ENCODE results near the gene TOMM20.
"Not testable (repeated sequence)": the region's sequence is repeated elsewhere in the genome, so short reads cannot be mapped to it uniquely, and the experiment has no call there.

TOMM20 gene

GRCh38 chr1:235079443-235080296 lies 49.0 kb downstream of the TOMM20 start:
- no peak for DNase-seq (ENCODE audit: low read depth in 2 of 2)

DNA sequence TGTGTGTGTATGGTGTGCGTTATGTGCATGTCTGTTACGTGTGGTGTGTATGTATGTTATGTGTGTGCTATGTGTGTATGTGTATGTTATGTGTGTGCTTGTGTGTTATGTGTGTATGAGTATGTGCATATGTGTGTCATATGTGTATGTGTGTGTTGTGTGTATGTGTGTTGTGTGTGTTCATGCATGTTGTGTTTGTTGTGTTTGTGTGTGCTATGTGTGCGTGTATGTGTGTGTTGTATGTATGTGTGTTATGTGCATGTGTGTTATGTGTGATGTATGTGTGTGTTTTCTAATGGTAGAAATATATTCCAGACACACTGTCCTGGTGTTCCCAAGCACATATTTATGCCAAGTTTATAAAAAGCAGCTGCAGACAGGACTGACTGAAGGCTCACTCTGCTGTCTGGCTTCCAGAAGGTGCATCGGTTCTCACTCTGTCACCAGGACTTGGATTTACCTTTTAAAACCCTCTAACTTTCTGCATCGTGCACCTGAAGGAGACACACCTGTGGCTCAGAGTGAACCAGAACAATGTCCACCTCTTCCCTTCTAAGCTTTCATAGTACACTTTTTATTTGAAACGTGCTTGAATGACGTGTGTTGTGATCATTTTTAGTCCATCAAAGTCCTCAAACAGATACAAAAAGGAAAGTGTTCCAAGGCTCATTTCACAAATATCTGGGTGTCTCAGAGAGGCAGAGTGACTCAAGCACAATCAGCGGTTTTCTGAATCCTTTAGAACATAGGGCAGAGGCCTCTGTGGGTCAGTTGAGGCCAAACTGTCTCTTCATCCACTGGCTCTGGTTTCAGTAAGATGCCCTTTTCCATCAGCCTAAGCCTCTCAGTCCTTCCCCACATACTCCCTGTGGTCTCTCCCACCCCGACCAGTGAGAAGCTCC lies 49.9 kb downstream of the TOMM20 start:
- no peak for DNase-seq (ENCODE audit: low read depth in 2 of 2)

DNA sequence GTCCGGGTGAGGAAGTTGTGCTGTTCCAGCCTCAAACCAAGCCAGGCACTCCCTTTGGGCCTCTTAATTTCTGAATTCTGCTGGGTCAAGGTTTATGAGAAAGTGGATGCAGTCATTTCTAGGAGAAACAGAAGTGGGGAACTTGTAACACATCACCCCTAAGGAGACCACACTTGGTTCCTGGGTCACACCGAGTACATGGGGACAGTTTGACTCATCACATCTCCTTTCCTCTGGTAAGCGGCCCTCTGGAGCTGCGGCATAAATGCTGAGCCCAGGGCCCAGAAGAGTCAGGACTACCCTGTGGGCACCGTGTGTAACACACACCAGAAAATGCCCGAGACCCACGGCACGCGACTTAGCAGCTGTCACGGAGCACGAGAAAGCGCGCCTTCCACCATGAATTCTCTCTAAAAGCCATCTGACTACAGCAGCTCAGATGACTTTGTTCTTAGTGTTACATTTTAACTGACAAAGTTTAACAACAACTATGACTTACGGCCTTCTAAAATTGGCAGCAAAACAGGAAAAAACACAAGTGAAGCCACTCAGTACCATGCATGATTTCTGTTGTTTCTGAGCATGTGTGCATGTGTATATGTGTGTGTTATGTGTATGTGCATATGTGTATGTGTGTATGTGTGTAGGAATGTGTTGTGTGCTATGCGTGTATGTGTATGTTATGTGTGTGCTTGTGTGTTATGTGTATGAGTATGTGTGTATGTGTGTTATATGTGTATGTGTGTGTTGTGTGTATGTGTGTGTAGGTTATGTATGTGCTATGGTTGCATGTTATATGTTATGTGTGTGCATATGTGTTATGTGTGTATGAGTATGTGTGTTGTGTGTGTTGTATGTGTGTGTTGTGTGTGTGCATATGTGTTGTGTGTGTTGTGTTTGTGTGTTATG lies 50.8 kb downstream of the TOMM20 start:
- no peak for DNase-seq (ENCODE audit: low read depth in 2 of 2)

DNA sequence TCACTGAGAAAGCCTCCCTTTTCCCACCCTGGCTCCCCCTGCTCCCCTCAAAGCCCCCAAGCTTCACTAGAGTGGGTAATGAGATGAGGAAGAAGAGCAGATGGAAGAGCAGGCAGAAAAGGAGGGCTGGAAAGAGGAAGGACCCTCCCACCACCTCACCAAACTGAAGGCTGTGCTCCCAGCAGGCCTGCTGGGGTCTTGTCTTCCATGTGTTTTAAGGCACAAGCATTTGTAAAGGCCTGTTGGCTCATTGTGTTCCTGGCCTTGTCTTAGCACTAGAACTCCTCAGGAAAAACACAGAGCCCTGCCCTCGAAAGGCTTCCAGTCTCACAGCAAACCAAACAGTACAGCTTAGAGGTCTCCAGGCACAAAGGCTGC lies 51.5 kb downstream of the TOMM20 start:
- DNase-seq (ENCODE audit: low read depth in 2 of 2), result no peak

DNA sequence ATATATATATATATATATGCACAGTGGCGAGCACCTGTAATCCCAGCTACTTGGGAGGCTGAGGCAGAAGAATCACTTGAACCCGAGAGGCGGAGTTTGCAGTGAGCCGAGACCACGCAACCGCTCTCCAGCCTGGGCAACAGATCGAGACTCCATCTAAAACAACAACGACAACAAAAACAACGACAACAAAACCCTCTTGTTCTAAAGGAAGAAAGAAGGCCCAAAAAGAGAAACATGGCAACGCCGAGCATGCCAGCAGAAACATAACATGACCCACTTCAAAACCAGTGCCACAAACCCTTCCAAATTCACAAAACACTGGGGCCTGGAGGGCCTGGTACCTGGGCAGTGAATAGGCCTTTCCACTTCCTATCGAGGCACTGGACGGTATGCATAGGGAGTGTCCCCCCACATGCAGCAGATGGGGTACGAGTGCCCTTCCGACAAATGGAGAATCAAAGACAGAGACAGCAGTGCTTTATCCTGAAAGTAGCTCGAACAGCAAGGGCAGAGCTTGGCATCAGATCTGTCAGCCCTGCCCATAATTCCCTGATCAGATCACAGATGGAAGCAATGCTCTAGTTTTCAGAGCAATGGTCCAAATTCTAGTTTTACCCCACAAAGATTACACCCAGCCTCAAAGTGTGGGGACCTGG lies 52.0 kb downstream of the TOMM20 start:
- no peak for DNase-seq (ENCODE audit: low read depth in 2 of 2)

GRCh38 chr1:235075777-235076308 lies 52.8 kb downstream of the TOMM20 start:
- no peak for DNase-seq (ENCODE audit: low read depth in 2 of 2)

DNA sequence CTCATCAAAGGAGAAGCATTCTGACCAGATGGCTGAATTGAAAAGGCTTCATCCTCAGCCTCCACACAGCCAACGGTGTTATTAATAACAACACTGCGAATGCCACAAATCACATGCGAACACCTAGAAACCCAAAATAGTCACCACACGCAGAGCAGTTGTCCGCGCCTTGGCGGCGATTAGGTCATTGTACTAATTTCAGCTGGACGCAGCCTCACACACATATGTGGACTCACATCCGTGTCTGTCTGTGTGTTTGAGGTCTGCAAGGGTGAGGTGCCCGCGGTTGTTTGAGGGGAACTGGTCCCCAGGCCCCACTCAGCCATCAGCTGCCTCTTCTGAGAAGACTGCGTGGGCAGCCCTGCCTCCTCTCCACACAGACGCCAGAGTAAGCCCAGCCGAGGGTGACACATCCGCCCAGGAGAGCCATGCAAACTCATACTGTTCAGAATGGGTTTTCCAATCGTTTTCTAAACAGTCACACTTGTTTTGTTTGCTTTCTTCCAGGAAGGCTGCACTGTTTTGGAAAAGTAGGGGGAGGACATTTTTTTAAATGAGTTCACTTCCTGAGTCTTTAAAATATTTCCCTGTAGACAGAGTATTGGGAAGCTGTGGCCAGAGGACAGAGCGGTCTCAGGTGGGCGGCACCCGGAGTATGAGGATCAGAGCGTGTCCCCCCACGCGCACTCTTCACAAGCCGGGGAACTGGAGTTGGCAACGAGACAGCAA lies 53.4 kb downstream of the TOMM20 start:
- peak in 1 of 2 donors; percentile 45 for DNase-seq (ENCODE audit: low read depth in 2 of 2)

DNA sequence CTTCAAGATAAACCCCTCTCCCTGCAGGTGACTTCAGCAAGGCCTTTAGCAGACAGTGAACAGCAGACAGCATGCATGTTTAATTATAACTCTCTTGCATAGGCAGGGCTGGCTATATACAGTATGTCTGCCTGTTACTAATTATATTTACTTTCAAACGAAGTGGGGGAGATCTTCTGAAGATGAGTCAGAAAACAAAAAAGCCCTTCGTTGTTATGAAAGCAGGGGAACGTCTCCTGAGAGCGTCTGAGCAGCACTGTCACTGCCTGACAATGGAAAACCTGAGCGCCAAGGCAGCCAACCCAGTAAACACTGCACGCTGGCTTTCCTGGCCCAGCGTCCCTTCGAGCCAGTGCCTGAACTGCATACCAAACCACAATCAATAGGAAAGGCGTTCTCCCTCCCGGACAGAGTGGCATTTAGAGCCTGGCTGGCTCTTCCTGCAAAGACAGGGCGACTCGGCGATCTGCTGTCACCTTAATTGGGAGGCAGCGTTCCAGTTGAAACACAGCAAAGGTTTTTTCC lies 54.1 kb downstream of the TOMM20 start:
- DNase-seq (ENCODE audit: low read depth in 2 of 2), result peak; percentile 26 to 32

DNA sequence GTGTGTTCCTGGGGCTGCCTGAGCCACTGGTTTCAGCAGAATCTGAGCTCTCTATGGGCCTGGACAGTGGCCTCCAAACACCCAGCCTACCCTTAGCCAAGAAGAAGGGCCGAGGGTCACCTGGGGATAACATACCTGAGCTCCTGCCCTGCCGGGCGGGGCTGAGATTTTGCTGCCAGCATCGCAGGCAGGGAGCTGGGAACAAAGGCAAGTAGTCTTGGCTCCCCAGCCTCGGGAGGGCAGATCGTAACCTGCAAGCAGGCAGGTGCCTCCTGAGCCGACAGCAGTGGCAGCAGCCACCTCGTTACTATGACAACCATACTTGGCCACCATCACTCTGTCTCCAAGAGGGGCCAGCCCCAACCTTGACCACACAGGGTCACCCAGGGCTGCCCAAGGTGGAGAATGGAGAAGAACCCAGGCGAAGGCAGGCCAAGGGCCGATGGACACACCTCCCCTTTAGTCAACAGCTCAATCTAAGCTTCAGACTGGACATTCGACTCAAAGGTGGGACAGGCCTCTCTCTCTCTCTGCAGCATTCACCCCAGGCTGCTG lies 54.6 kb downstream of the TOMM20 start:
- no peak for DNase-seq (ENCODE audit: low read depth in 2 of 2)

- DNase-seq (ENCODE audit: low read depth in 2 of 2), result no peak
Observed at GRCh38 chr1:235073331-235073967, 55.2 kb downstream of the TOMM20 start.

DNA sequence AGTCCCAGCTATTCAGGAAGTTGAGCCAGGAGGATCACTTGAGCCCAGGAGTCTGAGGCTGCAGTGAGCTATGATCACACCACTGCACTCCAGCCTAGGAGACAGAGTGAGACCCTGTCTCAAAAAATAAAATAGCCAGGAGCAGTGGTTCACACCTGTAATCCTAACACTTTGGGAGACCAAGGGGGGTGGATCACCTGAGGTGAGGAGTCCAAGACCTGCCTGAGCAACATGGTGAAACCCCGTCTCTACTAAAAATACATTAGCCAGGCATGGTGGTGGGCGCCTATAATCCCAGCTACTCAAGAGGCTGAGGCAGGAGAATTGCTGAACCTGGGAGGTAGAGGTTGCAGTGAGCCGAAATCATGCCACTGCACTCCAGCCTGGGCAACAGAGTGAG lies 56.1 kb downstream of the TOMM20 start:
- DNase-seq (ENCODE audit: low read depth in 2 of 2), result not testable (repeated sequence)

GRCh38 chr1:235072096-235072495 lies 56.5 kb downstream of the TOMM20 start:
- no peak for DNase-seq (ENCODE audit: low read depth in 2 of 2)

DNA sequence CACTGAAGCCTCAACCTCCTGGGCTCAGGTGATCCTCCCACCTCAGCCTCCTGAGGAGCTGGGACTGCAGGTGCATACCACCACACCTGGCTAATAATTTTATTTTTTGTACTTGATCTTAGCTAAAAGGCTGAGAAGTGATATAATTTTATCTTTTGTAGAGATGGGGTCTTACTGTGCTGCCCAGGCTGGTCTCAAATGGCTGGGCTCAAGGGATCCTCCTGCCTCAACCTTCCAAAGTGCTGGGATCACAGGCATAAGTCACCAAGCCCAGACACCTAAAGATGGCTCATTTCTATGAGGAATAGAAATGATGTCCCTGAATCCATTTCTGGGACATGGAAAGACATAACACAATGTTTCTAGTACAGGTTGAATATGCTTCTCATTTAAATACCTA lies 57.8 kb downstream of the TOMM20 start:
- DNase-seq (ENCODE audit: low read depth in 2 of 2), result no peak

- DNase-seq (ENCODE audit: low read depth in 2 of 2), result no peak
Observed at GRCh38 chr1:235069577-235070563, 58.8 kb downstream of the TOMM20 start.

GRCh38 chr1:235069176-235069575 lies 59.5 kb downstream of the TOMM20 start:
- DNase-seq (ENCODE audit: low read depth in 2 of 2), result no peak

DNA sequence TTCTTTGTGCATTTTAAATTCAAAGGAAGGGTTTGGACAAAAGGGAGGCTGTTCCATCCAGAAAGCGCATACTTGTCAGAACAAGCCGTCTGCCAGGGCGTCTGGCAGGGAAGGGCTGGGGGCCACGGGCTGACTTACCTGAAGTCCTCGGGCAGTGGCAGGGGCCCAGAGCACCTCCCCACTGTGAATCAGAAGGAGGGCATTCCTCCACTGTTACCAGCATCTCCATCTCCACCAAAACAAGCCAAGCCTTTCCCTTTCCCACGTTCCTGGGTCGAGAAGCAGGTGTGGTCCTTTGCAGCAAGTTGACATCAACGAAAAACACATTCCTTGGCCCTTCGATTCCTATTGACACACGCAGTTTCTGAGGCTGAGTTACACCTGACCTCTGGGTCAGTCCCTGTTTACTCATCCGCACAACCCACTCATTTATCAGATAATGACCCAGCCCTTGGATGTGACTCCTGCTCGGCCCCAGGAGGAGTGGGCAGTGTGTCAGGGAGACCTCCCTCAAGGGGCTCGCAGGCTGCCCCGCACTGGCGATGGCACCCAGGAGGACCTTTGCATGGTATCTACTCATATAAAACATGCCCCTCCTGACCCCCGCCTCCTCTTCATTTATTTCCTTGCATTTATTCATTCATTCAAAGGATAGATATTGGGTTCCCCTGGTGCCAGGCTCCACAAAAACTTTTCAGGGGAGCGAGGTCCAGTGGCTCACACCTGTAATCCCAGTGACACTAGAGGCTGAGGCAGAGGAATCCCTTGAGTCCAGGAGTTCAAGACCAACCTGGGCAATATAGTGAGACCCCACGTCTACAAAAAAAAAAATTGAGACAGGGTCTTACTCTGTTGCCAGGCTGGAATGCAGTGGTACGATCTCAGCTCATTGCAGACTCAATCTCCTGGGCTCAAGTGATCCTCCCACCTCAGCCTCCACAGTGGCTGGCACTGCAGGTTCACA lies 60.2 kb downstream of the TOMM20 start:
- DNase-seq (ENCODE audit: low read depth in 2 of 2), result no peak

All from stimulated activated CD4-positive, alpha-beta T cell treated with anti-CD3 and anti-CD28 coated beads, Interleukin-1b, Interleukin-23, amount 100 ng/mL, for 1 hour (primary cell).